K562 (cell line): ENCODE results near the gene ZNF350. TPM values are rescaled to one million over a fixed set of nuclear protein-coding genes. Genes with fewer than 3 reads are reported as not detected.

Source experiments
- CBFA2T3 ChIP-seq: fragments of 450-650 bp; IDR thresholded peaks from 2 replicates; pipeline ENCODE4 v1.6.1; 2017
- GTF2A2 ChIP-seq: IDR thresholded peaks from 2 replicates; pipeline ENCODE4 v1.6.1; 2016; ENCODE audit warnings: mild to moderate bottlenecking, missing genetic modification characterization, missing compliant biosample characterization
- MBD2 ChIP-seq: sonication (generic); IDR thresholded peaks from 2 replicates; pipeline ENCODE4 v1.6.1; 2016; ENCODE audit warnings: low read depth, borderline replicate concordance
- MCM3 ChIP-seq: fragments of 450-650 bp; IDR thresholded peaks from 2 replicates; pipeline ENCODE4 v1.6.1; 2016
- NONO ChIP-seq, 2 experiments: fragments of 200-400 bp in 1 of 2; fragments of 450-650 bp in 1 of 2; formaldehyde crosslinking in 1 of 2; IDR thresholded peaks; 2 replicates each; pipeline ENCODE4 v1.6.1; 2017; ENCODE audit warnings: low read depth in 2 of 2, mild to moderate bottlenecking in 2 of 2, moderate library complexity in 2 of 2, low read length in 1 of 2
- NR2C1 ChIP-seq, 2 experiments: fragments of 450-650 bp; IDR thresholded peaks; 2 replicates each; pipeline ENCODE4 v1.6.1; 2017; ENCODE audit warnings: mild to moderate bottlenecking in 2 of 2, antibody characterized with exemption in 1 of 2, inconsistent platforms in 1 of 2, missing compliant biosample characterization in 1 of 2, missing genetic modification characterization in 1 of 2
- NR2C2 ChIP-seq, 2 experiments: fragments of 200-800 bp in 1 of 2; sonication (Bioruptor generic) in 1 of 2; sonication (generic) in 1 of 2; formaldehyde crosslinking in 1 of 2; IDR thresholded peaks; 2 replicates each; pipeline versions ENCODE4 v1.6.1 to v1.8.0; 2016 to 2022; ENCODE audit warnings: mild to moderate bottlenecking in 1 of 2, missing compliant biosample characterization in 1 of 2, missing genetic modification characterization in 1 of 2, missing genetic modification reagents in 1 of 2
- PML ChIP-seq: IDR thresholded peaks from 2 replicates; pipeline ENCODE4 v1.6.1; 2012; ENCODE audit warnings: low read length, inconsistent platforms
- POLR2B ChIP-seq: fragments of 450-650 bp; IDR thresholded peaks from 2 replicates; pipeline ENCODE4 v1.6.1; 2018; ENCODE audit warnings: low read depth; ENCODE audit not compliant: partially characterized antibody
- RAD51 ChIP-seq: fragments of 450-650 bp; IDR thresholded peaks from 2 replicates; pipeline ENCODE4 v1.7.1; 2016; ENCODE audit warnings: low read depth, mild to moderate bottlenecking, borderline replicate concordance
- RBM14 ChIP-seq: fragments of 200-400 bp; formaldehyde crosslinking; IDR thresholded peaks from 2 replicates; pipeline ENCODE4 v1.6.1; 2018; ENCODE audit warnings: low read depth, mild to moderate bottlenecking, low read length, moderate library complexity, borderline replicate concordance; ENCODE audit not compliant: insufficient read depth
- RFX1 ChIP-seq: fragments of 450-650 bp; IDR thresholded peaks from 2 replicates; pipeline ENCODE4 v1.6.1; 2016; ENCODE audit warnings: mild to moderate bottlenecking, moderate library complexity
- SPI1 ChIP-seq: IDR thresholded peaks from 2 replicates; pipeline ENCODE4 v1.6.1; 2011; ENCODE audit warnings: low read depth, low read length, control low read depth, borderline replicate concordance
- ZHX1 ChIP-seq: fragments of 150-350 bp; conservative IDR thresholded peaks from 2 replicates; pipeline ENCODE4 v1.6.1; 2014; ENCODE audit warnings: low read length
- ZNF197 ChIP-seq: fragments of 200-800 bp; sonication (Bioruptor generic); IDR thresholded peaks from 2 replicates; pipeline ENCODE4 v1.6.1; 2016; ENCODE audit warnings: low read depth, missing genetic modification characterization, missing compliant biosample characterization
- ZNF217 ChIP-seq: sonication (generic); formaldehyde crosslinking; IDR thresholded peaks from 2 replicates; pipeline ENCODE4 v1.8.0; 2022; ENCODE audit warnings: mild to moderate bottlenecking, missing genetic modification reagents
- polyA plus RNA-seq, 8 experiments: library from polyadenylated mRNA; depleted of rRNA in 4 of 8; stranded (reverse) in 5 of 8; unstranded in 3 of 8; fragments of >200 nt; fragmentation: Nextera tagmentation in 2 of 8; fragmentation: Illumina TruSeq in 1 of 8; extraction: Ambion mirVana in 2 of 8; extraction: Trizol in 1 of 8; gene quantifications; 2 replicates each; pipeline versions ENCODE4 v1.2.1 to v1.2.3, GENCODE V29; 2011 to 2014; ENCODE audit warnings: inconsistent platforms in 1 of 8, missing spikeins in 1 of 8
- total RNA-seq, 7 experiments: library from RNA; depleted of rRNA in 6 of 7; stranded (reverse); fragments of >200 nt in 6 of 7; fragmentation: Illumina TruSeq in 2 of 7; extraction: Trizol in 2 of 7; gene quantifications; 2 replicates each; pipeline versions ENCODE4 v1.2.1 to v1.2.3, GENCODE V29; 2011 to 2021; ENCODE audit warnings: low replicate concordance in 1 of 7
- TF ChIP-seq, protein P1 (sequence below): fragments of 450-650 bp; conservative IDR thresholded peaks from 2 replicates; pipeline ENCODE4 v1.6.1; 2016; ENCODE audit warnings: missing genetic modification characterization, low read depth, mild to moderate bottlenecking, missing compliant biosample characterization, moderate library complexity
- TF ChIP-seq, protein P2 (sequence below): IDR thresholded peaks from 2 replicates; pipeline ENCODE4 v1.6.1; 2012; ENCODE audit warnings: low read depth, low read length, improper control_type of control experiment, borderline replicate concordance
- TF ChIP-seq, protein P3 (sequence below): fragments of 450-650 bp; formaldehyde crosslinking; IDR thresholded peaks from 2 replicates; pipeline ENCODE4 v1.4.0; 2022; ENCODE audit warnings: mild to moderate bottlenecking, moderate library complexity

ZNF350 gene
- total and polyA plus RNA-seq, 9 of the 15 experiments (the other 6 are each of a cell fraction or from before 2014, with no cell fraction given), result 1.7 to 4.8 (median 2.9) TPM

GRCh38 chr19:51986309-51987291, at the start of gene ZNF350 (continued):
- TF ChIP-seq NR2C1 (IDR thresholded peaks at IDR 0.05), result peak; percentile 85
- TF ChIP-seq NR2C1 (tag; IDR thresholded peaks at IDR 0.05), result peak; percentile 68
- TF ChIP-seq ZNF197, result peak; percentile 96
- TF ChIP-seq RFX1, result no peak
- TF ChIP-seq ZHX1, result 0 out of 2 replicates have a peak, but pooled peaks have one; percentile 40
- no peak for TF ChIP-seq CBFA2T3
- TF ChIP-seq GTF2A2 (tag), result no peak
- TF ChIP-seq NONO (IDR thresholded peaks at IDR 0.05; ENCODE audit: low read depth in 2 of 2, low read length in 1 of 2), result no peak
- TF ChIP-seq PML, result no peak
- peak; percentile 83 for TF ChIP-seq SPI1
- TF ChIP-seq MBD2, result 0 out of 2 replicates have a peak, but pooled peaks have one; percentile 36
- no peak for TF ChIP-seq NR2C2 (CRISPR knock-in tag; IDR thresholded peaks at IDR 0.05)
- peak; percentile 61; the same call in 1 of the 2 replicates for TF ChIP-seq NR2C2 (tag; IDR thresholded peaks at IDR 0.05)
- TF ChIP-seq ZNF217 (CRISPR knock-in tag), result no peak
- no peak for TF ChIP-seq MCM3
- TF ChIP-seq, protein P1, sequence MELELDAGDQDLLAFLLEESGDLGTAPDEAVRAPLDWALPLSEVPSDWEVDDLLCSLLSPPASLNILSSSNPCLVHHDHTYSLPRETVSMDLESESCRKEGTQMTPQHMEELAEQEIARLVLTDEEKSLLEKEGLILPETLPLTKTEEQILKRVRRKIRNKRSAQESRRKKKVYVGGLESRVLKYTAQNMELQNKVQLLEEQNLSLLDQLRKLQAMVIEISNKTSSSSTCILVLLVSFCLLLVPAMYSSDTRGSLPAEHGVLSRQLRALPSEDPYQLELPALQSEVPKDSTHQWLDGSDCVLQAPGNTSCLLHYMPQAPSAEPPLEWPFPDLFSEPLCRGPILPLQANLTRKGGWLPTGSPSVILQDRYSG (tag), result peak; percentile 48; the same call in 1 of the 2 replicates
- no peak for TF ChIP-seq RBM14
- TF ChIP-seq, protein P2, sequence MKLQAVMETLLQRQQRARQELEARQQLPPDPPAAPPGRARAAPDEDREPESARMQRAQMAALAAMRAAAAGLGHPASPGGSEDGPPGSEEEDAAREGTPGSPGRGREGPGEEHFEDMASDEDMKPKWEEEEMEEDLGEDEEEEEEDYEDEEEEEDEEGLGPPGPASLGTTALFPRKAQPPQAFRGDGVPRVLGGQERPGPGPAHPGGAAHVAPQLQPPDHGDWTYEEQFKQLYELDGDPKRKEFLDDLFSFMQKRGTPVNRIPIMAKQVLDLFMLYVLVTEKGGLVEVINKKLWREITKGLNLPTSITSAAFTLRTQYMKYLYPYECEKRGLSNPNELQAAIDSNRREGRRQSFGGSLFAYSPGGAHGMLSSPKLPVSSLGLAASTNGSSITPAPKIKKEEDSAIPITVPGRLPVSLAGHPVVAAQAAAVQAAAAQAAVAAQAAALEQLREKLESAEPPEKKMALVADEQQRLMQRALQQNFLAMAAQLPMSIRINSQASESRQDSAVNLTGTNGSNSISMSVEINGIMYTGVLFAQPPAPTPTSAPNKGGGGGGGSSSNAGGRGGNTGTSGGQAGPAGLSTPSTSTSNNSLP, result no peak
- TF ChIP-seq, protein P3, sequence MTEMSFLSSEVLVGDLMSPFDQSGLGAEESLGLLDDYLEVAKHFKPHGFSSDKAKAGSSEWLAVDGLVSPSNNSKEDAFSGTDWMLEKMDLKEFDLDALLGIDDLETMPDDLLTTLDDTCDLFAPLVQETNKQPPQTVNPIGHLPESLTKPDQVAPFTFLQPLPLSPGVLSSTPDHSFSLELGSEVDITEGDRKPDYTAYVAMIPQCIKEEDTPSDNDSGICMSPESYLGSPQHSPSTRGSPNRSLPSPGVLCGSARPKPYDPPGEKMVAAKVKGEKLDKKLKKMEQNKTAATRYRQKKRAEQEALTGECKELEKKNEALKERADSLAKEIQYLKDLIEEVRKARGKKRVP (CRISPR knock-in tag), result no peak
- TF ChIP-seq POLR2B, result peak; percentile 39
- no peak for TF ChIP-seq RAD51
